Activated gamma-delta T cell treated with anti-CD3 and anti-CD28 coated beads, Interleukin-2, amount 50 U/mL, for 16 hours (primary cell): Measurements from ENCODE around the gene HMX3.
"Not testable (repeated sequence)": the region's sequence is repeated elsewhere in the genome, so short reads cannot be mapped to it uniquely, and the experiment has no call there.

ENCODE experiments used
- DNase-seq: peaks from one replicate; pipeline ENCODE4 v3.0.0-alpha.2; 2020; ENCODE audit warnings: low read depth

The HMX3 gene

DNA sequence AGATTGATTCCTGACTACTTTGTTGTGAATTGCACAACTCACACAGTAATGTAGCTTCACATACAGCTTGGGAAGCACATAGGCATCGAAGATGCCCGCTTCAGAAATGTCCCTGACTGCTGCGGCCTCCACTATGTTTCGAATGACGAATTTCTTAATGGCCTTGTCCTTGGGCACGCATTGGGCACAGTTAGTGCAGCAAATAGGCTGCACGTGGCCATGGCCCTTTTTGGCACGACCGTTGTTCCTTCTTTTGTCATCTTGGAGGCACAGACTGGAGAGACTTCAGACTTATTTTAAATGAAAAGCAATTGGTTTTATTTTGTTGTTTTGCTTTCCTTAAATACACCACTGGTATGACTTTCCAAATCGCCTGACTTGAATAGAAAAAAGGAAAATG lies 35.8 kb downstream of the HMX3 start:
- DNase-seq = not testable (repeated sequence)

DNA sequence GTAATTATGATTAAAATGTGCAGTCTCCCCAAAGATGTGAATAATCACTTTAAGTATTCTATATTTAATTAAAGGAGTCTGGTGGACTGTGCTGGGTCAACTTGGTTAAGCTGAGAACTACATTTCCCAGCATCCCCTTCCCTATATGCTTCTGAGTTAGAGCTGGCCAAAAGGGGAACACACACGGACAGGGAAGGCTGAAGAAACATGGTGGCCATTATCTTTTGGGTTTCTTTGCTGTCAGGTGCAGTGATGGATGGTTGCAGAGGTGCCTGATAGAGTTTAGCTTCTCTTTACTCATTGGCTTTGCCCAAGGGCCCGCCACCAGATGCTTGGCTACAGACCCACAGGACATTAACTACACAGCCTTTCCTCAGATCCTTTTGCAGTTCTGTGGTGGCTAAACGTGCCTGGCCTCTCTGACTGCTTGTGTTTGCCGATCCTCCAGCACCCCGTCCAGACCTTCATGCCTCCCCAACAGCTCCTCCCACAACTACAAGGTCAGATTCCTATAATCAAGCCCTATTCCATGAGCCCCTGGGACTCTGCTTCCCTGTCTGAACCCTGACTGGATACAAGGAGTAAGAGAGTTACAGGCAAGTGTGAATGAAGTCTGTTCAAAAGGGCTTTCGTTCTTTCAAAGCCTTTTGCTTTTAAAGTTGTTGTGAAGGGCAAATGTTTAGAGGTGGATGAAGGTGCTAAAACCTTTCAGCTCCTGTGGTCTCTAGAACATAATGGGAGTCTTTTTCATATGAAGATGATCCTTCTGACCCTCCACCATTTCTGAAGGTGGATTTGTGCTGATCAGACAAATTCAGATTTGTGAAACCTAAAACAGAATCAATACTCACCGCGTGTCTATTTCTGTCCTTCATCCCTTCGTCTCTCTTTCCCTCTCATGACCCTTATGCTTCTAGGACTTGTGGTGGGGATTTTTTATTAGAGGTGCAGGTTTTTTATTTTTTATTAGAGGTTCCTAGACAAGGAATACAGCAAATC lies 39.9 kb downstream of the HMX3 start:
- no peak for DNase-seq

DNA sequence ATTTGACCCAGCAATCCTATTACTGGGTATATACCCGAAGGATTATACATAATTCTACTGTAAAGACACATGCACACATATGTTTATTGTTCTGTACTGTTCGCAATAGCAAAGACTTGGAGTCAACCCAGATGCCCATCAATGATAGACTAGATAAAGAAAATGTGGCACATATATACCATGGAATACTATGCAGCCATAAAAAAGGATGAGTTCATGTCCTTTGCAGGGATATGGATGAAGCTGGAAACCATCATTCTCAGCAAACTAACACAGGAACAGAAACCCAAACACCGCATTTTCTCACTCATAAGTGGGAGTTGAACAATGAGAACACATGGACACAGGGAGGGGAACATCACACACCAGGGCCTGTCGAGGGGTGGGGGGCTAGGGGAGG lies 42.6 kb downstream of the HMX3 start:
- DNase-seq = not testable (repeated sequence)

DNA sequence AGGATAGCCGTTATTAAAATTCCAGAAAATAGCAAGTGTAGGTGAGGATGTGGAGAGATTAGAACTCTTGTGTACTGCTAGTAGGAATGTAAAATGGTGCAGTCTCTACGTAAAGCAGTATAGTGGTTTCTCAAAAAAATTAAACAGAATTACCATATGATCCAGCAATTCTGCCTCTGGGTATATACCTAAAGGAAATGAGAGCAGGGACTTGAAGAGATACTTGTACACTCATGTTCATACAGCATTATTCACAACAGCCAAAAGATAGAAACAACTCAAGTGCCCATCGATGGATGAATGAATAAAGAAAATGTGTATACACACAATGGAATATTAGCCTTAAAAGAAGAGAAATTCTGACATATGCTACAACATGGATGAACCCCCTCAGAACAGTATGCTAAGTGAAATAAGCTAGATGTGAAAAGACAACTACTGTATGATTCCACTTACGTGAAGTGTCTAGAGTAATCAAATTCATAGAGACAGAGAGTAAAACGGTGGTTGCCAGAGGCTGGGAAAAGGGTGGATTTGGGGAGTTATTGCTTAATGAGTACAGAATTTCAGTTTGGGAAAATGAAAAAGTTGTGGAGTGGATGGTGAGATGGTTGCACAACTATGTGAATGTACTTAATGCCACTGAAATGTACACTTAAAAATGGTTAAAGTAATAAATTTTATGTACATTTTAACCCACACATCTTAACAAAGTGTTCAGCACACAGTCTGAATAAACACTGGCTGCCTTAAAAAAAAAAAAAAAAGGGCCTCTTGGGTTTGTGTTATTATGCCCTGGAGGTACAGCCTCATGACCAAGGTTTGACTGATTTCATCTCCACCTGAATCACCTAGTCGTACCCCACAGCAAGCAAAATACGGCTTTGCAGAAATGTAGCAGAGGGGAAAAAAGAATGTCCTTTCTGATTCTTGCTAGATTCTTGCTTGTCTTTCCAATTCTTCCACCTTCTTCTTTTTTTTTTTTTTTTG lies 44.6 kb downstream of the HMX3 start:
- DNase-seq = no peak

DNA sequence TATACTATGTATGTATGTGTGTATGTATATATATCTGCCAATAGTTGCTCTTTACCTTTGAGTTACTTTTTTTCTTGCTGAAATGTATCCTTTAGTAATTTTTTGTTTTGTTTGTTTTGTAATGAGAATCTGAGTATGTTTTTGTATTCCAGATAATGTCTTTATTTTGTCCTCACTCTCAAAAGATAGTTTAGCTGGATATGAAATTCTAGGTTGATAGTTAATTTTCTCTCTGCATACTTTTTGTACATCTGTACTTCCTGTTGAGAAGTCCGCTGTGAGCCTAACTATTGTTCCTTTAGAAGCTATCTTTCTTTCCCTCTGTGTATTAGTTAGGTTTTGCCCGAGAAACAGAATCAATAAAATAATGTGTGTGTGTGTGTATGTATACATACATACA lies 48.0 kb downstream of the HMX3 start:
- no peak for DNase-seq

DNA sequence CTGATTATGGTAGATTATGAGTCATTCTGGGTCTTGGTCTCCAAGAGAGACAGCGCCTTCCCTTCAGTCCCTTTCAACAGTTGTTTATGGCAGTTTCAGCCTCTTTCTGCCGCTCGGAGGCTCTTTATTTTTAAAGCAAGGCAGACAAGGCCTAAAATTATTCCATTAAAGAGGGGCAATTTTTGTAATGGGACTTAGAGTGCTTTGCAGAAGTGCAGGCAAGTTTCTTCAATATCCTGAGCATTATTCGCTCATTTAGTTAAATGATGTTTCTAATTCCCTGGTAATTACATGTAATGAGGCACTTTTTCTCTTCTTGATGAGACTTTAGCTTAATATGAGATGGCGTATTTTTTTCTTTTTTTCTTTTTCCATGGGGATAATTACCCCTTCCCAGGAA lies 52.0 kb downstream of the HMX3 start:
- no peak for DNase-seq
